ENCODE results near the gene APEH. TPM values are rescaled to one million over a fixed set of nuclear protein-coding genes. Genes with fewer than 3 reads are reported as not detected.

APEH gene
- polyA plus RNA-seq, 1 donor from 2014 or later, result 98.4 TPM

DNA sequence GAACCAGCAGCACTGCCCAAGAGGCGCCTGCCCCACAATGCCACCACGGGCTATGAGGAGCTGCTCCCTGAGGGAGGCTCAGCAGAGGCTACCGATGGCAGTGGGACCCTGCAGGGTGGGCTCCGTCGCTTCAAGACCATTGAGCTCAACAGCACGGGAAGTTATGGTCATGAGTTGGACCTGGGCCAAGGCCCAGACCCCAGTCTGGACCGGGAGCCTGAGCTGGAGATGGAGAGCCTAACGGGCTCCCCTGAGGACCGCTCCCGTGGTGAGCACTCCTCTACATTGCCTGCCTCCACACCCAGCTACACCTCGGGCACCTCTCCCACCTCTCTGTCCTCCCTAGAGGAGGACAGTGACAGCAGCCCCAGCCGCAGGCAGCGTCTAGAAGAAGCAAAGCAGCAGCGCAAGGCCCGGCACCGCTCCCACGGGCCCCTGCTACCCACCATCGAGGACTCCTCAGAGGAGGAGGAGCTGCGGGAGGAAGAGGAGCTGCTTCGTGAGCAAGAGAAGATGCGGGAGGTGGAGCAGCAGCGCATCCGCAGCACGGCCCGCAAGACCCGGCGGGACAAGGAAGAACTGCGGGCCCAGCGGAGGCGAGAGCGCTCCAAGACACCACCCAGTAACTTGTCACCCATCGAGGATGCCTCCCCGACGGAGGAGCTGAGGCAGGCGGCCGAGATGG is 21.8 kb upstream of the APEH start:
- Histone ChIP-seq H3K27me3 (ENCODE audit: insufficient read depth, low read depth, low read length) (no peaks in the 10 kb centered on the region), H2AFZ (ENCODE audit: low read depth, low read length) (no peak overlapping the region), H3K9me2 (ENCODE audit: insufficient read depth, low read length) (no peaks in the 10 kb centered on the region), H4K20me1 (ENCODE audit: insufficient read depth) (no peaks in the 10 kb centered on the region), H3K36me3 (ENCODE audit: insufficient read depth, low read length) (no peaks in the 10 kb centered on the region), H3F3A (ENCODE audit: insufficient read depth, low read length, poor library complexity, severe bottlenecking) (no peaks in the 10 kb centered on the region), H3K4me2 (ENCODE audit: low read length) (no peak overlapping the region), H3K27ac (ENCODE audit: low read length) (no peak overlapping the region), H3K79me2 (replicated peaks; ENCODE audit: insufficient read depth, low read length) (no peaks in the 10 kb centered on the region), H3K9ac (ENCODE audit: low read length) (no peak overlapping the region), H3K4me3 (ENCODE audit: low read length) (no peak overlapping the region), H3K9me3 (ENCODE audit: low read length) (no peaks in the 10 kb centered on the region)
- TF ChIP-seq SMC3 (conservative IDR thresholded peaks at IDR 0.05; ENCODE audit: poor library complexity) (no peak), TAF1 (IDR thresholded peaks at IDR 0.05; ENCODE audit: low read depth) (no peak), EZH2 (IDR thresholded peaks at IDR 0.05; ENCODE audit: borderline replicate concordance, insufficient read depth, low read length, poor library complexity, severe bottlenecking) (no peak), REST (IDR thresholded peaks at IDR 0.05; ENCODE audit: borderline replicate concordance) (no peak), CTCF (IDR thresholded peaks at IDR 0.05; ENCODE audit: poor library complexity, severe bottlenecking) (no peak), EP300 (conservative IDR thresholded peaks at IDR 0.05; ENCODE audit: poor library complexity, severe bottlenecking) (no peak)

DNA sequence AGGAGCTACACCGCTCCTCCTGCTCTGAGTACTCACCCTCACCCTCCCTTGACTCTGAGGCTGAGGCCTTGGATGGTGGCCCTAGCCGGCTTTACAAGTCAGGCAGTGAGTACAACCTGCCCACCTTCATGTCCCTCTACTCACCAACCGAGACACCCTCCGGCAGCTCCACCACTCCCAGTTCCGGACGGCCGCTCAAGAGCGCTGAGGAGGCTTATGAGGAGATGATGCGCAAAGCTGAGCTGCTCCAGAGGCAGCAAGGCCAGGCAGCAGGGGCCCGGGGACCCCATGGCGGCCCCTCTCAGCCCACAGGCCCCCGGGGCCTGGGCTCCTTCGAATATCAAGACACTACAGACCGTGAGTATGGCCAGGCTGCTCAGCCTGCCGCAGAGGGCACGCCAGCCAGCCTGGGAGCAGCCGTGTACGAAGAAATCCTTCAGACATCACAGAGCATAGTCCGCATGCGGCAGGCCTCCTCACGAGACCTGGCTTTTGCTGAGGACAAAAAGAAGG is 21.2 kb upstream of the APEH start:
- H3K4me2 ChIP-seq (ENCODE audit: low read length), result no peak overlapping the region
- H3K27me3 ChIP-seq (ENCODE audit: insufficient read depth, low read depth, low read length), result no peaks in the 10 kb centered on the region
- H3K9me3 ChIP-seq (ENCODE audit: low read length), result no peaks in the 10 kb centered on the region
- no peaks in the 10 kb centered on the region for H4K20me1 ChIP-seq (ENCODE audit: insufficient read depth)
- H3K36me3 ChIP-seq (ENCODE audit: insufficient read depth, low read length), result no peaks in the 10 kb centered on the region
- no peaks in the 10 kb centered on the region for H3K9me2 ChIP-seq (ENCODE audit: insufficient read depth, low read length)
- no peaks in the 10 kb centered on the region for H3F3A ChIP-seq (ENCODE audit: insufficient read depth, low read length, poor library complexity, severe bottlenecking)
- H3K9ac ChIP-seq (ENCODE audit: low read length), result no peak overlapping the region
- no peak overlapping the region for H3K4me3 ChIP-seq (ENCODE audit: low read length)
- no peaks in the 10 kb centered on the region for H3K79me2 ChIP-seq (replicated peaks; ENCODE audit: insufficient read depth, low read length)
- no peak overlapping the region for H3K27ac ChIP-seq (ENCODE audit: low read length)
- no peak for TF ChIP-seq CTCF (IDR thresholded peaks at IDR 0.05; ENCODE audit: poor library complexity, severe bottlenecking)
- no peak for TF ChIP-seq RAD21 (conservative IDR thresholded peaks at IDR 0.05)
- H2AFZ ChIP-seq (ENCODE audit: low read depth, low read length), result no peak overlapping the region

Measured in neural cell (in vitro differentiated cells).